Smooth muscle cell (in vitro differentiated cells): ENCODE measurements around the gene LY86. TPM values are rescaled to one million over a fixed set of nuclear protein-coding genes. Genes with fewer than 3 reads are reported as not detected.

Experiments
- DNase-seq: peaks from one replicate; lab custom pipeline; 2025; ENCODE audit not compliant: unreplicated experiment; lab: John Stamatoyannopoulos, UW
- H2AFZ ChIP-seq: fragments of 200-600 bp; sonication (generic); 2 replicates; pipeline ENCODE4 v1.6.0; 2016; ENCODE audit warnings: antibody characterized with exemption, low read depth, mild to moderate bottlenecking
- H3F3A ChIP-seq: fragments of 200-600 bp; sonication (generic); 2 replicates; pipeline ENCODE4 v1.6.0; 2017; ENCODE audit warnings: antibody characterized with exemption, low read depth
- H3K27ac ChIP-seq: fragments of 200-600 bp; sonication (generic); 2 replicates; pipeline ENCODE4 v1.5.1; 2016; ENCODE audit warnings: low read depth, mild to moderate bottlenecking
- H3K27me3 ChIP-seq: fragments of 200-600 bp; sonication (generic); 2 replicates; pipeline ENCODE4 v1.6.1; 2016; ENCODE audit warnings: low read depth, mild to moderate bottlenecking
- H3K36me3 ChIP-seq: fragments of 200-600 bp; sonication (generic); 2 replicates; pipeline ENCODE4 v1.5.1; 2016; ENCODE audit warnings: low read depth
- H3K4me1 ChIP-seq: fragments of 200-600 bp; sonication (generic); 2 replicates; pipeline ENCODE4 v1.5.1; 2016; ENCODE audit warnings: low read depth
- H3K4me2 ChIP-seq: fragments of 200-600 bp; sonication (generic); 2 replicates; pipeline ENCODE4 v1.6.0; 2016; ENCODE audit warnings: mild to moderate bottlenecking
- H3K4me3 ChIP-seq: fragments of 200-600 bp; sonication (generic); 2 replicates; pipeline ENCODE4 v1.5.1; 2016; ENCODE audit warnings: mild to moderate bottlenecking
- H3K79me2 ChIP-seq: fragments of 200-600 bp; sonication (generic); 2 replicates; pipeline ENCODE4 v1.6.0; 2016; ENCODE audit warnings: low read depth, mild to moderate bottlenecking
- H3K9ac ChIP-seq: fragments of 200-600 bp; sonication (generic); 2 replicates; pipeline ENCODE4 v1.6.0; 2016; ENCODE audit warnings: low read depth
- H3K9me3 ChIP-seq: fragments of 200-600 bp; sonication (generic); replicated peaks from 2 replicates; pipeline ENCODE4 v1.5.1; 2016; ENCODE audit warnings: low read depth
- H4K20me1 ChIP-seq: fragments of 200-600 bp; sonication (generic); 2 replicates; pipeline ENCODE4 v1.6.0; 2016; ENCODE audit warnings: low read depth
- WGBS: methylation state at CpG from one replicate; pipeline ENCODE4 v1.1.7; 2016; ENCODE audit warnings: low lambda C conversion rate; 5-methylcytosine and 5-hydroxymethylcytosine counted together
- polyA plus RNA-seq: library from polyadenylated mRNA; unstranded; fragments of >200 nt; fragmentation: Nextera tagmentation; extraction: Ambion mirVana; gene quantifications from 2 replicates; pipeline ENCODE4 v1.2.1, GENCODE V29; 2016
- total RNA-seq: library from RNA; depleted of rRNA; stranded (reverse); fragments of >200 nt; gene quantifications from 2 replicates; pipeline ENCODE4 v1.2.3, GENCODE V29; 2014
- TF ChIP-seq, protein P1 (sequence below): fragments of 200-600 bp; sonication (generic); IDR thresholded peaks from 2 replicates; pipeline ENCODE4 v1.5.1; 2017; ENCODE audit warnings: borderline replicate concordance, mild to moderate bottlenecking, antibody characterized with exemption; ENCODE audit not compliant: insufficient read depth, poor library complexity, severe bottlenecking

The LY86 gene
- total and polyA plus RNA-seq, 2 experiments from 2014 or later = not detected

DNA sequence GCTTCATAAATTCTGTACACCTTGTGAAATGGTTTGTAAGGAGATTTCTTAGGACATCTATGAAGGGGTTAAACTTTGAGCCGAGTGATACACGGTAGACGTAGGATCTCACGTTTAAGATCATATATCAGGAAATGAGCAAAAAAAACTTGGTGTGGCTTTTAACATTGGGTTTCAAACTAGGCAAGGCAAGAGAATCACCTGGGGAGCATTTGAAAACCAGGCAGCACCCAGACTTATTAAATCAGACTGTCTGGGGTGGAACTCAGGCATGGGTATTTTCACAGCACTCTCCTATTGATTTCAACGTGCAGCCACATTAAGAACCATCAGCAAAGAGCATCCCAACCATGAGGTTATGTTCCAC lies 26.4 kb downstream of the LY86 start:
- H3K27me3 ChIP-seq = no peaks in the 10 kb centered on the region
- H3K4me2 ChIP-seq = no peak overlapping the region
- no peak overlapping the region for H3K9ac ChIP-seq
- H3K4me1 ChIP-seq = no peaks in the 10 kb centered on the region
- H3K9me3 ChIP-seq = no peaks in the 10 kb centered on the region
- DNase-seq = no peak
- H3K36me3 ChIP-seq = no peaks in the 10 kb centered on the region
- no peaks in the 10 kb centered on the region for H3K79me2 ChIP-seq
- no peak overlapping the region for H3K27ac ChIP-seq
- no peaks in the 10 kb centered on the region for H3F3A ChIP-seq
- TF ChIP-seq, protein P1, sequence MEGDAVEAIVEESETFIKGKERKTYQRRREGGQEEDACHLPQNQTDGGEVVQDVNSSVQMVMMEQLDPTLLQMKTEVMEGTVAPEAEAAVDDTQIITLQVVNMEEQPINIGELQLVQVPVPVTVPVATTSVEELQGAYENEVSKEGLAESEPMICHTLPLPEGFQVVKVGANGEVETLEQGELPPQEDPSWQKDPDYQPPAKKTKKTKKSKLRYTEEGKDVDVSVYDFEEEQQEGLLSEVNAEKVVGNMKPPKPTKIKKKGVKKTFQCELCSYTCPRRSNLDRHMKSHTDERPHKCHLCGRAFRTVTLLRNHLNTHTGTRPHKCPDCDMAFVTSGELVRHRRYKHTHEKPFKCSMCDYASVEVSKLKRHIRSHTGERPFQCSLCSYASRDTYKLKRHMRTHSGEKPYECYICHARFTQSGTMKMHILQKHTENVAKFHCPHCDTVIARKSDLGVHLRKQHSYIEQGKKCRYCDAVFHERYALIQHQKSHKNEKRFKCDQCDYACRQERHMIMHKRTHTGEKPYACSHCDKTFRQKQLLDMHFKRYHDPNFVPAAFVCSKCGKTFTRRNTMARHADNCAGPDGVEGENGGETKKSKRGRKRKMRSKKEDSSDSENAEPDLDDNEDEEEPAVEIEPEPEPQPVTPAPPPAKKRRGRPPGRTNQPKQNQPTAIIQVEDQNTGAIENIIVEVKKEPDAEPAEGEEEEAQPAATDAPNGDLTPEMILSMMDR = no peak
- no peaks in the 10 kb centered on the region for H4K20me1 ChIP-seq
- H2AFZ ChIP-seq = no peak overlapping the region
- WGBS = 80% methylated on average over 5 of the region's 5 CpGs
- no peak overlapping the region for H3K4me3 ChIP-seq

DNA sequence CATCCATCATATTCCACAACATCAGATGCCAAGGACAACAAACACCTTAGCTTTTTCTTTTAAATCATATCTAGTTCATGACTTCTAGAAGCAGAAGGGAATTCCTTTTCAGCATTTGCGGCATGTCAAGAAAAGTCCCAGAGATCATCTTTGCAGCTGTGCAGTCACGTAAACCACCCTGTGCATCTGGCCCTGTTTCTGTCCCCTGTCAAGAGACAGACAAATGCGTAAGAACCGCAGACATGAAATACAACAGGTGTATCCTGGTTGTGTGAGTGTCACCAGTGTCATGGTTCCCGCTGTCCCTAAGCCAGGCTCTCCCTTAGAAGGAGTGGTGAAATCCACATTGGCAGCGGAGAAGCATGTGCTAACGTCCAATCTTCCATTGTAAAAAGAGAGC lies 28.1 kb downstream of the LY86 start:
- Histone ChIP-seq H3K4me3 (no peak overlapping the region), H3K27ac (no peak overlapping the region), H3K4me1 (no peaks in the 10 kb centered on the region), H3K27me3 (no peaks in the 10 kb centered on the region), H3K79me2 (no peaks in the 10 kb centered on the region), H3K36me3 (no peaks in the 10 kb centered on the region), H3F3A (no peaks in the 10 kb centered on the region), H3K9me3 (no peaks in the 10 kb centered on the region), H4K20me1 (no peaks in the 10 kb centered on the region), H3K9ac (no peak overlapping the region), H3K4me2 (no peak overlapping the region), H2AFZ (no peak overlapping the region)
- WGBS = 94% methylated on average over 7 of the region's 7 CpGs
- DNase-seq = no peak
- TF ChIP-seq, protein P1 = no peak

DNA sequence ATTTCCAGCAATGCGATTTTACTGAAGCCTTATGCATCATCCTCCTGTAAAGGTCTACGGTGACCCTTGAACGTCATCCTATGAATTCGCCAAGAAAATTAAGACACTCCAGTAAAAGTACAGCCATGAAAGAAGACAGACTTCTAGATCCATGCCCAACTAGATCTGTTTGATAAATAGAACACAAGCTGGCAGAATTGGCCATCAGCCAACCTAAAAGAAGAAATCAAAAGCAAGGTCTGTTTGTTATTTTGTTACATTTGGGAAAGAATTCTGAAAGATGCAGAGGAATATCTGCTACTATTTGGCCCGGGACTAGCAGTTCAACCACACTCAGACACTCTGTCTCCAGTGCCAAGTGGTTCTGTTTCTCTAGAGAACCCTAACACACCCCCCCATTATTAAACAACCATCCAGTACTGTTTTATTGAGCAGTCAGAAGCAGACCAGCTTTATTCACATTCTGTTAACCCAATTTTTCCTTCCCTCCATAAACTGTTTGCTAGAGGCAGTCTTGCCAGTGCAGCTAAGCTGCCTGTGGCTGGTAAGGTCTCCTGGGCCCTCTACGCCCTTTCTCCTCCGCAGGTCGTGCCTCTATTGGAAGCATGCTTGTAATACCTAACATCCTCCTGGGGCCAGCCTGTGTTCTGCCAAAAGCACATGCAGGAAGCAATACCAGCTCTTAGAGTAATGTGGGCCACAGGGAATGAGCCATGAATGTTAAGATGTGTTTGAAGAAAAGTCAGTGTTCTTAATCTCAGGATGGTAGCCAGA lies 30.7 kb downstream of the LY86 start:
- H3K4me1 ChIP-seq = no peaks in the 10 kb centered on the region
- DNase-seq = no peak
- no peaks in the 10 kb centered on the region for H3K36me3 ChIP-seq
- H3K9me3 ChIP-seq = no peaks in the 10 kb centered on the region
- 87% methylated on average over 8 of the region's 8 CpGs for WGBS
- H3K27ac ChIP-seq = no peak overlapping the region
- no peaks in the 10 kb centered on the region for H3K79me2 ChIP-seq
- no peaks in the 10 kb centered on the region for H4K20me1 ChIP-seq
- no peak overlapping the region for H3K4me3 ChIP-seq
- TF ChIP-seq, protein P1 = no peak
- peaks cover 5% of the 10 kb centered on the region for H3K27me3 ChIP-seq
- no peaks in the 10 kb centered on the region for H3F3A ChIP-seq
- H3K9ac ChIP-seq = no peak overlapping the region
- no peak overlapping the region for H3K4me2 ChIP-seq
- H2AFZ ChIP-seq = no peak overlapping the region

DNA sequence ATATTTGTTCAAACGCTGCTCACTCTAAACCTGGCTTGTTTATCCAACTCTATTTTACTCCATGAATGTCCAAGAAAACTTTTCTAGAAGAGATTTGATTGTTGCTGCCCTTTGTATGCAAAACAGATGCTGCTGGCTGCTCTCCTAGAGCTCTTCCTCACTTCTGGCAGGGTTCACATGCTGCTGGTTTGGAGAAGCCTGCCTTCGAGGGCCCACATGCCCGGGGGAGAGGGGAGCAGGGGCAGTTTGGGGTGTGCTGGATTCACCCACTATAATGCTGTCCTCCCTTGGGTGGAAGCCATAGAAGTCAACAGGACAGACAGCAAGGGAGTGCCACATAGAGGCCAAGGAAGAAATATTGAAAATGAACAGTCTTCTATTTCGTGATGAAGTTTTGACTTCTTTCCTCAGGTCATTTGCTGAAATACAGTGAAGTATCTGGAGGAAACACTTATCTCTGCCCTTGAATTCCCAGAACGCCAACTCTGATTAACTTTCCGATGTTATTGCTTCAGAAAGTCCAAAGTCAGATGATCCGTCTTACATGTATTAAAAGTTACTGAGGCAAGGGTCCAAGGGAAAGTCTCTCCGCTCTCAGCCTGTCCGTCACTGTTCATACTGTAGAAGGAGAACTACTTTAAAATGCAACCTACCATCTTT lies 32.4 kb downstream of the LY86 start:
- Histone ChIP-seq H3K4me2 (no peak overlapping the region), H3F3A (no peaks in the 10 kb centered on the region), H3K9me3 (no peaks in the 10 kb centered on the region), H4K20me1 (no peaks in the 10 kb centered on the region), H3K27ac (no peak overlapping the region), H3K4me3 (no peak overlapping the region), H3K27me3 (peaks cover 5% of the 10 kb centered on the region), H3K9ac (no peak overlapping the region), H2AFZ (no peak overlapping the region), H3K4me1 (no peaks in the 10 kb centered on the region), H3K36me3 (no peaks in the 10 kb centered on the region), H3K79me2 (no peaks in the 10 kb centered on the region)
- TF ChIP-seq, protein P1 = no peak
- 80% methylated on average over 9 of the region's 9 CpGs for WGBS
- no peak for DNase-seq
